Measurements from ENCODE around the gene PTPRG. TPM values are rescaled to one million over a fixed set of nuclear protein-coding genes. Genes with fewer than 3 reads are reported as not detected.
A peak's percentile ranks its signal among the peaks of the same experiment; 100 is the strongest.
"Not testable (repeated sequence)": the region's sequence is repeated elsewhere in the genome, so short reads cannot be mapped to it uniquely, and the experiment has no call there.

The PTPRG gene
- total RNA-seq, 6 experiments from 2014 or later: 11.7 to 27.8 (median 14.7) TPM

- H3K27me3 ChIP-seq: no peaks in the 10 kb centered on the region
- 96% methylated on average over 4 of the region's 5 CpGs for WGBS (ENCODE audit: insufficient coverage, low coverage, low lambda C conversion rate, missing lambda C conversion rate)
- peaks cover 0 to 21% (median 0%) of the 10 kb centered on the region in 4 donors for H3K4me1 ChIP-seq
- TF ChIP-seq POLR2A (IDR thresholded peaks at IDR 0.05) (no peak), CTCF (IDR thresholded peaks at IDR 0.05) (no peak)
- H3K36me3 ChIP-seq: no peaks in the 10 kb centered on the region
- intact Hi-C loops (cut with DNase I): no loop called here
- no peak for ATAC-seq
- no peak overlapping the region for H3K27ac ChIP-seq
- H3K4me3 ChIP-seq: no peak overlapping the region
- no peaks in the 10 kb centered on the region for H3K9me3 ChIP-seq
- no peak for DNase-seq
Observed at GRCh38 chr3:61690016-61690415, 128.6 kb downstream of the PTPRG start.

- Histone ChIP-seq H3K27ac (no peak overlapping the region), H3K9me3 (no peaks in the 10 kb centered on the region), H3K4me1 (peaks cover 0 to 9% (median 0%) of the 10 kb centered on the region in 4 donors), H3K36me3 (no peaks in the 10 kb centered on the region), H3K27me3 (no peaks in the 10 kb centered on the region), H3K4me3 (no peak overlapping the region)
- DNase-seq (no peak), ATAC-seq (no peak)
- TF ChIP-seq CTCF (IDR thresholded peaks at IDR 0.05) (no peak), POLR2A (IDR thresholded peaks at IDR 0.05) (no peak)
- WGBS (ENCODE audit: insufficient coverage, low coverage, low lambda C conversion rate, missing lambda C conversion rate): 79% methylated on average over 2 of the region's 2 CpGs
- intact Hi-C loops (cut with DNase I): no loop called here
Observed at GRCh38 chr3:61691466-61691865, 130.1 kb downstream of the PTPRG start.

GRCh38 chr3:61697301-61697700 is 135.9 kb downstream of the PTPRG start:
- H3K36me3 ChIP-seq: no peaks in the 10 kb centered on the region
- no peak for DNase-seq
- no peaks in the 10 kb centered on the region for H3K9me3 ChIP-seq
- WGBS (ENCODE audit: insufficient coverage, low coverage, low lambda C conversion rate, missing lambda C conversion rate): 81% methylated on average over 2 of the region's 2 CpGs
- intact Hi-C loops (cut with DNase I): no loop called here
- H3K27ac ChIP-seq: no peak overlapping the region
- no peaks in the 10 kb centered on the region for H3K27me3 ChIP-seq
- H3K4me3 ChIP-seq: no peak overlapping the region
- no peaks in the 10 kb centered on the region for H3K4me1 ChIP-seq
- ATAC-seq: no peak
- no peak for TF ChIP-seq CTCF (IDR thresholded peaks at IDR 0.05)
- TF ChIP-seq POLR2A (IDR thresholded peaks at IDR 0.05): no peak

- peak in 1 of 4 donors; percentile 67 for ATAC-seq
- WGBS (ENCODE audit: insufficient coverage, low coverage, low lambda C conversion rate, missing lambda C conversion rate): 54% methylated on average over 2 of the region's 3 CpGs
- H3K27me3 ChIP-seq; DNase-seq; intact Hi-C loops (cut with DNase I); H3K4me3 ChIP-seq; H3K27ac ChIP-seq; H3K36me3 ChIP-seq; H3K9me3 ChIP-seq; H3K4me1 ChIP-seq: not testable (repeated sequence)
Observed at GRCh38 chr3:61698278-61699072, 137.1 kb downstream of the PTPRG start.

GRCh38 chr3:61699622-61700021 is 138.3 kb downstream of the PTPRG start:
- H3K27ac ChIP-seq: no peak overlapping the region
- no peaks in the 10 kb centered on the region for H3K9me3 ChIP-seq
- no peak overlapping the region for H3K4me3 ChIP-seq
- TF ChIP-seq CTCF (IDR thresholded peaks at IDR 0.05) (no peak), POLR2A (IDR thresholded peaks at IDR 0.05) (no peak)
- ATAC-seq (no peak), DNase-seq (no peak)
- H3K4me1 ChIP-seq: peaks cover 0 to 4% (median 0%) of the 10 kb centered on the region in 4 donors
- H3K27me3 ChIP-seq: no peaks in the 10 kb centered on the region
- intact Hi-C loops (cut with DNase I): no loop called here
- no peaks in the 10 kb centered on the region for H3K36me3 ChIP-seq

Data from right lobe of liver (tissue), 6 donors.